Uterus (tissue), 4 donors: ENCODE results near the gene SLC44A1. TPM values are rescaled to one million over a fixed set of nuclear protein-coding genes. Genes with fewer than 3 reads are reported as not detected.

Source experiments
- DNase-seq, 2 donors: peaks; one replicate each; pipeline ENCODE4 v3.0.0-alpha.2; 2019 to 2020
- H3K27ac ChIP-seq, 2 donors: fragments of 200-600 bp; sonication (generic); 1 replicate in 1 of 2; 2 replicates in 1 of 2; pipeline ENCODE4 v1.5.1; 2016 to 2018
- H3K27me3 ChIP-seq, 2 donors: fragments of 200-600 bp; sonication (generic); one replicate each; pipeline ENCODE4 v1.5.1; 2018 to 2019; ENCODE audit warnings: control low read depth in 1 of 2
- H3K36me3 ChIP-seq, 2 donors: fragments of 200-600 bp; sonication (generic); one replicate each; pipeline ENCODE4 v1.5.1; 2019; ENCODE audit warnings: control low read depth in 1 of 2
- H3K4me1 ChIP-seq, 2 donors: fragments of 200-600 bp; sonication (generic); one replicate each; pipeline ENCODE4 v1.5.1; 2018 to 2019; ENCODE audit warnings: control low read depth in 1 of 2
- H3K4me3 ChIP-seq, 2 donors: fragments of 200-600 bp; sonication (generic); 1 replicate in 1 of 2; 2 replicates in 1 of 2; pipeline ENCODE4 v1.5.1; 2018 to 2019; ENCODE audit warnings: mild to moderate bottlenecking in 1 of 2
- H3K9me3 ChIP-seq, 2 donors: fragments of 200-600 bp; sonication (generic); one replicate each; pipeline ENCODE4 v1.5.1; 2019; ENCODE audit warnings: control low read depth in 1 of 2
- CTCF ChIP-seq, 4 experiments: fragments of 200-600 bp in 2 of 4; fragments of 450-650 bp in 2 of 4; sonication (generic) in 2 of 4; IDR thresholded peaks; one replicate each; pipeline ENCODE4 v1.5.1; 2016 to 2019; ENCODE audit warnings: antibody characterized with exemption in 4 of 4, mild to moderate bottlenecking in 2 of 4, moderate library complexity in 1 of 4
- POLR2A ChIP-seq, 2 donors: fragments of 450-650 bp; IDR thresholded peaks; one replicate each; pipeline ENCODE4 v1.6.1; 2016; ENCODE audit warnings: antibody characterized with exemption in 2 of 2, mild to moderate bottlenecking in 1 of 2, moderate library complexity in 1 of 2
- intact Hi-C: fragments of 100-400 bp; cut with DNase I; formaldehyde crosslinking; loops from one replicate; pipeline ENCODE4 v1.15.1; 2023; ENCODE audit warnings: low total_unique reads
- total RNA-seq, 4 donors: library from RNA; depleted of rRNA in 3 of 4; stranded (reverse); fragments of >200 nt in 3 of 4; gene quantifications; one replicate each; pipeline versions ENCODE4 v1.1.0 to v1.2.4, GENCODE V29; 2014 to 2023
- donor health status: DM: yes; HTN: yes; CAD: no.

SLC44A1 gene
- total RNA-seq, 4 donors from 2014 or later, result 58.2 to 75.0 (median 63.0) TPM

GRCh38 chr9:105341434-105342146 lies 97.1 kb downstream of the SLC44A1 start:
- TF ChIP-seq CTCF (IDR thresholded peaks at IDR 0.05) (no peak), POLR2A (IDR thresholded peaks at IDR 0.05) (no peak)
- Histone ChIP-seq H3K27ac (no peak overlapping the region), H3K9me3 (no peaks in the 10 kb centered on the region), H3K36me3 (no peaks in the 10 kb centered on the region), H3K4me1 (no peaks in the 10 kb centered on the region), H3K4me3 (no peak overlapping the region), H3K27me3 (no peaks in the 10 kb centered on the region)
- intact Hi-C loops, result no loop called here
- DNase-seq, result no peak

- H3K27ac ChIP-seq, result no peak overlapping the region
- H3K27me3 ChIP-seq, result no peaks in the 10 kb centered on the region
- intact Hi-C loops, result no loop called here
- TF ChIP-seq CTCF (IDR thresholded peaks at IDR 0.05), result no peak
- TF ChIP-seq POLR2A (IDR thresholded peaks at IDR 0.05), result no peak
- no peak overlapping the region for H3K4me3 ChIP-seq
- H3K9me3 ChIP-seq, result no peaks in the 10 kb centered on the region
- H3K4me1 ChIP-seq, result no peaks in the 10 kb centered on the region
- no peaks in the 10 kb centered on the region for H3K36me3 ChIP-seq
- DNase-seq, result no peak
Observed at GRCh38 chr9:105342147-105342505, 97.7 kb downstream of the SLC44A1 start.

- H3K27ac ChIP-seq, result no peak overlapping the region
- intact Hi-C loops, result no loop called here
- no peaks in the 10 kb centered on the region for H3K4me1 ChIP-seq
- DNase-seq, result no peak
- no peaks in the 10 kb centered on the region for H3K36me3 ChIP-seq
- H3K4me3 ChIP-seq, result no peak overlapping the region
- TF ChIP-seq CTCF (IDR thresholded peaks at IDR 0.05), result no peak
- TF ChIP-seq POLR2A (IDR thresholded peaks at IDR 0.05), result no peak
- H3K9me3 ChIP-seq, result no peaks in the 10 kb centered on the region
- H3K27me3 ChIP-seq, result no peaks in the 10 kb centered on the region
Observed at GRCh38 chr9:105344283-105344682, 99.8 kb downstream of the SLC44A1 start.

GRCh38 chr9:105345626-105346025 lies 101.2 kb downstream of the SLC44A1 start:
- Histone ChIP-seq H3K4me1 (no peaks in the 10 kb centered on the region), H3K27ac (no peak overlapping the region), H3K36me3 (no peaks in the 10 kb centered on the region), H3K9me3 (no peaks in the 10 kb centered on the region), H3K27me3 (no peaks in the 10 kb centered on the region), H3K4me3 (no peak overlapping the region)
- intact Hi-C loops, result no loop called here
- DNase-seq, result no peak
- TF ChIP-seq POLR2A (IDR thresholded peaks at IDR 0.05) (no peak), CTCF (IDR thresholded peaks at IDR 0.05) (no peak)

- no peak overlapping the region for H3K27ac ChIP-seq
- no peaks in the 10 kb centered on the region for H3K27me3 ChIP-seq
- no peaks in the 10 kb centered on the region for H3K4me1 ChIP-seq
- H3K4me3 ChIP-seq, result no peak overlapping the region
- TF ChIP-seq CTCF (IDR thresholded peaks at IDR 0.05), result no peak
- no peak for TF ChIP-seq POLR2A (IDR thresholded peaks at IDR 0.05)
- intact Hi-C loops, result no loop called here
- H3K36me3 ChIP-seq, result no peaks in the 10 kb centered on the region
- DNase-seq, result no peak
- H3K9me3 ChIP-seq, result no peaks in the 10 kb centered on the region
Observed at GRCh38 chr9:105346273-105346672, 101.8 kb downstream of the SLC44A1 start.
